ENCODE results near the gene C9orf43. TPM values are rescaled to one million over a fixed set of nuclear protein-coding genes. Genes with fewer than 3 reads are reported as not detected.

Gene C9orf43
- total and polyA plus RNA-seq, 9 of the 15 experiments (the other 6 are each of a cell fraction or from before 2014, with no cell fraction given), result 0.21 to 0.58 (median 0.33) TPM

- TF ChIP-seq, protein P1, sequence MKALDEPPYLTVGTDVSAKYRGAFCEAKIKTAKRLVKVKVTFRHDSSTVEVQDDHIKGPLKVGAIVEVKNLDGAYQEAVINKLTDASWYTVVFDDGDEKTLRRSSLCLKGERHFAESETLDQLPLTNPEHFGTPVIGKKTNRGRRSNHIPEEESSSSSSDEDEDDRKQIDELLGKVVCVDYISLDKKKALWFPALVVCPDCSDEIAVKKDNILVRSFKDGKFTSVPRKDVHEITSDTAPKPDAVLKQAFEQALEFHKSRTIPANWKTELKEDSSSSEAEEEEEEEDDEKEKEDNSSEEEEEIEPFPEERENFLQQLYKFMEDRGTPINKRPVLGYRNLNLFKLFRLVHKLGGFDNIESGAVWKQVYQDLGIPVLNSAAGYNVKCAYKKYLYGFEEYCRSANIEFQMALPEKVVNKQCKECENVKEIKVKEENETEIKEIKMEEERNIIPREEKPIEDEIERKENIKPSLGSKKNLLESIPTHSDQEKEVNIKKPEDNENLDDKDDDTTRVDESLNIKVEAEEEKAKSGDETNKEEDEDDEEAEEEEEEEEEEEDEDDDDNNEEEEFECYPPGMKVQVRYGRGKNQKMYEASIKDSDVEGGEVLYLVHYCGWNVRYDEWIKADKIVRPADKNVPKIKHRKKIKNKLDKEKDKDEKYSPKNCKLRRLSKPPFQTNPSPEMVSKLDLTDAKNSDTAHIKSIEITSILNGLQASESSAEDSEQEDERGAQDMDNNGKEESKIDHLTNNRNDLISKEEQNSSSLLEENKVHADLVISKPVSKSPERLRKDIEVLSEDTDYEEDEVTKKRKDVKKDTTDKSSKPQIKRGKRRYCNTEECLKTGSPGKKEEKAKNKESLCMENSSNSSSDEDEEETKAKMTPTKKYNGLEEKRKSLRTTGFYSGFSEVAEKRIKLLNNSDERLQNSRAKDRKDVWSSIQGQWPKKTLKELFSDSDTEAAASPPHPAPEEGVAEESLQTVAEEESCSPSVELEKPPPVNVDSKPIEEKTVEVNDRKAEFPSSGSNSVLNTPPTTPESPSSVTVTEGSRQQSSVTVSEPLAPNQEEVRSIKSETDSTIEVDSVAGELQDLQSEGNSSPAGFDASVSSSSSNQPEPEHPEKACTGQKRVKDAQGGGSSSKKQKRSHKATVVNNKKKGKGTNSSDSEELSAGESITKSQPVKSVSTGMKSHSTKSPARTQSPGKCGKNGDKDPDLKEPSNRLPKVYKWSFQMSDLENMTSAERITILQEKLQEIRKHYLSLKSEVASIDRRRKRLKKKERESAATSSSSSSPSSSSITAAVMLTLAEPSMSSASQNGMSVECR (CRISPR knock-in tag; IDR thresholded peaks at IDR 0.05), result no peak
- TF ChIP-seq CAMTA2 (CRISPR knock-in tag; conservative IDR thresholded peaks at IDR 0.05) (no peak), ZNF695 (CRISPR knock-in tag; IDR thresholded peaks at IDR 0.05) (no peak), ZNF57 (CRISPR knock-in tag; IDR thresholded peaks at IDR 0.05) (no peak), POLR2AphosphoS2 (IDR thresholded peaks at IDR 0.05; ENCODE audit: low read length) (no peak), CBFA2T2 (conservative IDR thresholded peaks at IDR 0.05) (no peak), OTX1 (CRISPR knock-in tag; IDR thresholded peaks at IDR 0.05) (no peak), TAF1 (IDR thresholded peaks at IDR 0.05; ENCODE audit: control insufficient read depth, extremely low read depth, insufficient read depth, low read length, severe bottlenecking) (no peak), PCBP2 (IDR thresholded peaks at IDR 0.05; ENCODE audit: low read depth, low read length, poor library complexity, severe bottlenecking) (no peak)
Measured at GRCh38 chr9:113381909-113382411, 28.6 kb upstream of the C9orf43 start (continued).
